Hematopoietic multipotent progenitor cell treated with erythropoietin and hydrocortisone succinate and interleukin-3 and kit ligand, for 4 days (in vitro differentiated cells): Measurements from ENCODE around the gene CDIP1.
"Not testable (repeated sequence)": the region's sequence is repeated elsewhere in the genome, so short reads cannot be mapped to it uniquely, and the experiment has no call there.

ENCODE experiments used
- DNase-seq: peaks from one replicate; pipeline ENCODE4 v3.0.0-alpha.2; 2015

Gene CDIP1

DNA sequence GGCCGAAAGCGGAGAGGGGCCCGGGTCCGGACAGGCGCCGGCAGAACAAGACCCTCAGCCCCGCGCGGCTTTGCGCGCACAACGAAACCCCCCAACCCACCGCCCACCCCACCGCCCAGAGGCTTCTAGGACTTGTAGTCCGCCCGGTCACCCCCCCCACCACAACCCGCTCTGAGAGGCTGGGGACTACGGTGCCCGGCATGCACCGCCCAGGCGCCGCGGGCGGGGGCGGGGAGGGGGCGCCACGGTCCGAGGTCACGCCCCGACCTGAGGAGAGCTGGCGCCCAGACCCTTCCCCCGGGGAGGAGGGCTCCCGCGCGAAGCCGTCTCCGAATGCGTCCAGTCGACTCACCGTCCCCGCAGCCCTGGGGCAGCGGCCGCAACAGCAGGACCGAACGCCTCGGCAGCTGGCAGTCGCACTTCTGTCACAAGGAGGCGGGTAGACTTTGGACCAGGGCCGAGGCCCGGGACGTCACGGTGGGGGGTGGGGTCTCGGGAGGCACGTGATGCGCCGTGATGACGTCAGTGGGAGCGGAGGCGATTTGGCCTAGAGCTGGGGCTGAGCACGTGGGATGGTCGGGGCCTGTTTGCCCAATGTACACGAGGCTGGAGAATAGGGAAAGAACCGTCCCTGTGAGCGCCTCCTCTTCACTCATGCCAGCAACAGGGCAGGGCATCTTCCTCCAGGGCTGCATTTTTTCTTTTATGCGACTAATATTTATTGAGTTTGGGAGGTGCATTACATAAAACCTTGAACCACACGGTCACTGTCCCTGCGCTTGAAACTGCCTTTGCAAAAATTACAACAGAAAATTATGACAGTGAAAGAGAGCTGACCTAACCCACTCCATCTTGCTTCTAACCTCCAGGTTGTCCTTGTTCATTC is at the start of gene CDIP1:
Gene CDIP1 (minus strand): TSS at position 424 of the 886 bp plus-strand sequence. CDS start 24,643 bp downstream, outside the sequence.
- DNase-seq = peak; percentile 98

DNA sequence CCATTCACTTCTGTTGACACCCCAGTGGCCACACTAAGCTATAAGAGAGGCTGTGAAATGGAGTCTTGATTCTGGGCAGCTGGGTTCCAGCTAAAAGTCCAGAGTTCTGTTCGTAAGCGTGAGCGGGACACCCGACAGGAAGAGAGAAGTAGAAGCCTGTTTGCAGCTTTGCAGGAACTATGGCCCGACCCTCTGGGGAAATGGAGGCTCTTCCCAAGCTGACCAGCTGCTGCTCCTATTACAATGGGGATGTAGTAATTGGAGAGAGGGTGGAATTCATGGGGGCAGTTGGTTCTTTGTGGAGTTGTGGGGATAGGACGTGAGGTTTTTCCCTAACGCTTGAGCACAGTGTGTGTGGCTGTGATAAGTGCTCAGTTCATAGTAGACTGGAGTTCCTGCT is 47.7 kb upstream of the CDIP1 start:
- no peak for DNase-seq

DNA sequence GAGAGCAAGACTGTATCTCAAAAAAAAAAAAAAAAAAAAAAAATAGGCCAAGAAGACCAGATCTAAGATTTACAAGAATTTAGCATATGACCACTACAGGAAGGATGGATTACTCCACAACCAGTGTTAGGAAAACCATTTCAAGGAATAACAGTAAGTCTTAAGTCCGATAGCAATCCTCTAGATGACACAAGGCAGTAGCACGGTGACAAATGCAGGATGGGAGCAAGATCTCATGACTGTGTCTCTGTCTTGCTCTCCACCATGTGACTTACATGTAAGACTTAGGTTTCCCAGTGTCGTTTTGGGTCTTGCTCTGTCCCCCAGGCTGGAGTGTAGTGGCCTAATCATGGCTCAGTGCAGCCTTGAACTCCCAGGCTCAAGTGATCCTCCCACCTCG is 45.3 kb upstream of the CDIP1 start:
- no peak for DNase-seq

DNA sequence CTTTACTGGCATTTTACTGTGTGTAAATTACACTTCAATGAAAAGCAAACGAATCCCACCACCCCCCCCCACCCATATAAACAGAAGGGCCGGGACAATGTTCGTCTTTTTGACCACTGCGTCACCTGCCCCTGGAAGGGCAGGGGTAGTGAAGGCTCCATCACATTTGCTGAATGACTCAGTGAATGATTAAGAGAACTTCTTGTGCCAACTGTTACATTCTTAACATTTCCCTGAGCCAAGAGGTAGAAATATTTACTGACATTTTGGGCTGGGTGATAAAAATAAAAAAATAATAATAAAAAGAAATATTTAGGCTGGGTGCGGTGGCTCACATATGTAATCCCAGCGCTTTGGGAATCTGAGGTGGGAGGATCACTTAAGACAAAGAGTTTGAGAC is 41.7 kb upstream of the CDIP1 start:
- DNase-seq = no peak

DNA sequence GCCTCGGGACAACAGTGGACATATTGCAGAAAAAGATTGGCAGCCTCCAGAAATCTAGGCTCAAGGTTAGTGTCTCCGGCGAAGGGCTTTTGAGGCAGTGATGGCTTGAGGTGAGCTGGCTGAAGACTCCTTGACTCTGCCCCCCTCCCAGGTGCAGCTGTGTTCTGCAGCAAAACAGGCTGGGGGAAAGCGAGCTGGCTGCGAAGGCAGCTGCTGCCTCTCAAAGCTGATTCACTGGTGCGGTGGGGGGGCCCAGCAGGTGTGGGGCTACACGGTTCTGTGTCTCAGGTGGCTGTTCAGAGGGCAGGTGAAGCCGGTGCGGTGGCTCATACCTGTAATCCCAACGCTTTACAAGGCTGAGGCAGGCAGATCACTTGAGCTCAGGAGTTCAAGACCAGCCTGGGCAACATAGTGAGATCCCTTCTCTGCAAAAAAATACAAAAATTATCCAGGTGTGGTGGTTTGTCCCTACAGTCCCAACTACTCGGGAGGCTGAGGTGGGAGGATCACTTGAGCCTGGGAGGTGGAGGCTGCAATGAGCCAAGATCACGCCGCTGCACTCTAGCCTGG is 40.5 kb upstream of the CDIP1 start:
- no peak for DNase-seq

DNA sequence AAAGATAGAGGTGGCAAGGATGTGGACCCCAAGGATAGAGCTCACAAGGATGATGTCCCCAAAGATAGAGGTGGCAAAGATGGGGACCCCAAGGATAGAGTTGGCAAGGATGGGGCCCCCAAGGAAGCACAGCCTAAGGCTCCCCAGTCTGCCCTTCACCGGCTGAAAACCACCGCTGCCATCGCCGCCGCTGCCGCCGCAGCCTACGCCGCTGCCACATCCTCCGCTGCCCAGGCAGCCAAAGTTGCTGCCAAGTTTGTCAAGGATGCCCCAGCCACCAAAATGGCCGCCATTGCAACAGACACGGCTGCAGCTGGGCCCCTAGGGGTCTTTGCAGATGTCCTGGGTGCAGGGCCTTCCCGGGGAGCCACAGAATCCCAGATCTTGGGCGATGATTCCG is 37.4 kb upstream of the CDIP1 start:
- no peak for DNase-seq

DNA sequence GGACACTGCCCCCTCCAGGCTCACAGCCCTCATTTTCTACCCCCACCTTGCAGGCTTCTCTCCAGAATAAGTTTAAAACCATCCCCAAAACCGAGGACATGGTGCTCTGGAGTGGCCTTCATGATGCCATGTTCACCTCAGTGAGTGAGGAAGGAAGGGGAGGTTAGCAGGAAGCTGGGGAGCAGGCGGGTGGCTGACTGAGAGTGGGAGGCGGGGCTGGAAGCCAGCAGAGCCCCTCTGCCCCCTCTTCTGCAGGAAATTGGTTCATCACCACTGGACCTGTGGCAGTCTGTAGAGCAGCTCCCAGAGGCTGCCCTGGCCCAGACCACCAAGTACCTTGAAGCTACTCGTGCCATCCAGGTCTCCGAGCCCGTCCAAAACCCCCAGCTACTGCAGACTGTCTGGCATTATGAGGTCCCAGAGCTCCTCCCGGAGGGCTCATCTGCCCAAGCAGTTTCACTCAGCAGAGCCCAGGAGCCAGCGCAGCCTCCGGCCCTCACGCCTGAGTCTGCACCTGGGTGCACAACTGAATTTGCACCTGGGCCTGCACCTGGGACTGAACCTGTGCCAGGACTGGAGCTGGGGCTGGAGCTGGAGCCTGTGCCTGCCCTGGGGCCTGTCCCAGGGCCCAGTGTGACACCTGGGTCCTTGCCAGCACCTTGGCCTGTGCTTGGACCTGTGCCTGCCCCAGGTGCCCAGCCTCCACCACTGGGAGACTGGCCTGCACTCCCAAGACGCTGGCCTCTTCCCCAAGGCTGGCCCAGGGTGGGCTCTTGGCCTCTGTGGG is 36.5 kb upstream of the CDIP1 start:
- DNase-seq = peak; percentile 28

DNA sequence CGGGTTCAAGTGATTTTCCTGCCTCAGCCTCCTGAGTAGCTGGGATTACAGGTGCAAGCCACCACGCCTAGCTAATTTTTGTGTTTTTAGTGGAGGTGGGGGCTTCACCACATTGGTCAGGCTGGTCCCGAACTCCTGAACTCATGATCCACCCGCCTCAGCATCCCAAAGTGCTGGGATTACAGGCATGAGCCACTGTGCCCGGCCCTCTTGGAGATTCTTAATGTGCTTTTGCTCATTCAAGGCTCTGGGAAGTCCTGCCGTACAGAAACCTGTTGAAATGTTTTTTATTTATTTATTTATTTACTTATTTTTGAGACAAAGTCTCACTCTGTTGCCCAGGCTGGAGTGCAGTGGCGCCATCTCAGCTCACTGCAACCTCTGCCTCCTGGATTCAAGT is 35.4 kb upstream of the CDIP1 start:
- not testable (repeated sequence) for DNase-seq

DNA sequence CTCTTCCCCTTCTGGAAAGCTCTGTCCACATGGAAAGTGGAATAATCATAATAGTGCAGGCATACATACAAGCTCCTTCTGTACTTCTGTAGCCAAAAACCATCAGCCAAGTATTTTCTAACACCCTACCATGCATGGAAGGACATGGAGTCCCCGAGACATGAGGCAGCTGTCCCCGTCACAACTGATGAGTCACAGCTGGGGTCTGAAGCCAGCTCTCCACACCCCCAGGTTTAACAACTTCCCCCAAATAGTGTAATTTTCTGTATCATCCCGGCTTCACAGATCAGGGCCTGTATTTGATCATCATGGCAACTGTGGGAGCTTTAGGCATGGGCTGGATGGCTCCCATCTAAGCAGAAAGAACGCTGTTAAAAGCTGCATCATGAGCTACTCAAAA is 34.1 kb upstream of the CDIP1 start:
- DNase-seq = peak; percentile 23

DNA sequence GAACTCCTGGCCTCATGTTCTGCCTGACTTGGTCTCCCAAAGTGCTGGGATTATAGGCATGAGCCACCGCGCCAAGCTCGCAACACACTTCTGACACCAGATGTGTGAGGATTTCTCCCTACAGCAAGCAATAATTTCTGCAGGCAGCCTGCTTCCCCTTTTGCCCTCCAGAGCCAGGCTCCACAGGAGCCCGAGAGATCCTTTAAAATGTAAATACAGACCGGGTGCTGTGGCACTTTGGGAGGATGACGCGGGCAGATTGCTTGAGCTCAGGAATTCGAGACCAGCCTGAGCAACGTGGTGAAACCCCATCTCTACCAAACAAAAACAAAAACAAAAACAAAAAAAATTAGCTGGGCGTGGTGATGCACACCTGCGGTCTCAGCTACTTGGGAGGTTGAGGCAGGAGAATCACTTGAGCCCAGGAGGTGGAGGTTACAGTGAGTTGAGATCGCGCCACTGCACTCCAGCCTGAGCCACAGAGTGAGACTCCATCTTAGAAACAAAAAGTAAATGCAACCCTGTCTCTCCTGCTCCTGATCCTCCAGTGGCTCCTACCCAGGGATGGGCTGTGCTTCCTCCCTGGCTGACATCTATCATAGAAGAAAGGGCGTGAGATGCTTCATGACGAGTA is 32.2 kb upstream of the CDIP1 start:
- DNase-seq = no peak

DNA sequence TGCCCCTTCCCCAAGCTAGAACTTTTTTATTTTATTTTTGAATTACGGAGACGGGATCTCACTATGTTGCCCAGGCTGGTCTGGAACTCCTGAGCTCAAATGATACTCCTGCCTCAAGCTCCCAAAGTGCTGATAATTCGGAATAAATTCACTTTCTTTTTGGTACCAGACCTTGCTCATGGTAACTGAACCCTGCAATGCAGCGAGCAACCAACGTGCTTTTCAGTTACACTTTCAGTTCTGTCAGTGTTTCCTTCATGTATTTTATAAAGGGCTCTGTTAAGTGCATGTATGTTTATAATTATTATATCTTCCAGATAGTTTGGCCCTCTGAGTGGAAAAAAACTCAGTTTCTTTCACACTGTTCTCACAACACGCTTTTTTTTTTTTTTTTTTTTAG is 31.5 kb upstream of the CDIP1 start:
- no peak for DNase-seq

DNA sequence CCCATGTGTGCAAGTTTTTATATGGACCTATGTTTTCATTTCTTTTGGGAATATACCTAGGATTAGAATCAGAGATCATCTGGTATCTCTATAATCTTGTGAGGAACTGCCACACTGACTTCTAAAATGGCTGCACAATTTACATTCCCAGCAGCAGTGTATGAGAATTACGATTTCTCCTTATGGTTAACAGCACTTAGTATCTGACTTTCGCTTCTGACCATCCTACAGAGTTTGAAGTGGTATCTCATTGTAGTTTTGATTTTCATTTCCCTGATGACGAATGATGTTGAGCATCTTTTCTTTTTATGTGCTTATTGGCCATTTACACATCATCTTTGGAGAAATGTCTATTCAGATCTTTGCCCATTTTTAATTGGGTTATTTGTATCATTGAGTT is 27.6 kb upstream of the CDIP1 start:
- no peak for DNase-seq

DNA sequence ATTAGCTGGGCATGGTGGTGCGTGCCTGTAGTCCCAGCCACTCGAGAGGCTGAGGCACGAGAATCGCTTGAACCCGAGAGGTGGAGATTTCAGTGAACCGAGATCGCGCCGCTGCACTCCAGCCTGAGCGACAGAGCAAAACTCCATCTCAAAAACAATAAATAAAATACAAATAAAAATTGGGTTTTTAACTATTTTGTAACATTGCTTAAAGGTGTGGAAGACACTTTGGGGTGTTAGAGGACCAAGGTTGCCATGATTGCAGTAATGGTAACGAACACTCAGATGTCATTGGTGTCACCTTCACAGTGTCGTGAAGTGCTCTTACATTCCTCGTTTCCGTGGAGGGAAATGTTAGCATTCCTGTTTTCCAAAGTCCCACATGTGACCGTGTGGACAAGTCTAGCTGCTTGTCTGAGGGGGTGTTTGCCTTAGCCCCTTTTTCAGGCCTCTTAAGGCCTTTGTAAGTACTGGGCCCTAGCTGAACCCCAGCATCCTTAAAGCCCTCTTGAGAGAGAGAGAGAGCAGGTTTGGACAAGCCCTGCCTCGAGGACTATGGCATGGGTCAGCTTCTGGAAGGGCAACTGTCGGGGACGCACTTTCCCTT is 26.2 kb upstream of the CDIP1 start:
- no peak for DNase-seq

DNA sequence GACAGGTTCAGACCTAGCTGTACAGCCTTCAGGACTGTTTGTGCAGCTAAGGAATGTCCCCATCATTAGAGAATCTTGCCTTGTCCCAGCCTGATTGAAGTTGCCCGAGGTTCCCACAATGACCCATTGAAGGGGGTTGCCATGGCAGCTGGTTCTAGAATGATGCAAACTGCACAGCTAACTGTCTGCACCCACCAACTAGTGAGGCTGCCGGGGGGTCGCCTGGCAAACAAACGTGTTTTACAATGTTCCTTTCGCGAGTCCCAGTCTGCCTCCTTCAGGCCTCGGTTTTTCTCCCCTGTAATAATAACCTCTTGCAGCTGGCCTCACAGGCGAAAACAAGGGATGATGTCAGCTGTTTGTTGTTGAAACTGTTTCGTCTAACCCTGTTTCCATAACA is 23.0 kb upstream of the CDIP1 start:
- no peak for DNase-seq

DNA sequence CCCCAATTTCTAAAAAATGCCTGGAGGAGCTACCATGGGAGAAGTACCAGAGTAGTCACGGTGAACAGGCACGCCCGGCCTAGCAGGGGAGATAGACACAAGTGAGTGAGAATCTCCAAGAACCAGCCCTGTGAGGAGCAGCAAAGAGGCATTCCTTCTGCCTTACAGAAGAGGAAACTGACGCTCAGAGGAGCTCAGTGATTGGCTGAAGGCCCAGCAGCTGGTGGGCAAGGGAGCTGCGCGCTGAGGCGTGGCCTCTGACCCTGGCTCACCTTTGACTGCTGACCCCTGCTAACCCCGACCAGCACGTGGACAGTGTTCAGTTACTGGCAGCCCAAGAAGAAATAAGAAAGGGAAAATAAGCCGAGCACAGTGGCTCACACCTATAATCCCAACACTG is 19.4 kb upstream of the CDIP1 start:
- DNase-seq = no peak

DNA sequence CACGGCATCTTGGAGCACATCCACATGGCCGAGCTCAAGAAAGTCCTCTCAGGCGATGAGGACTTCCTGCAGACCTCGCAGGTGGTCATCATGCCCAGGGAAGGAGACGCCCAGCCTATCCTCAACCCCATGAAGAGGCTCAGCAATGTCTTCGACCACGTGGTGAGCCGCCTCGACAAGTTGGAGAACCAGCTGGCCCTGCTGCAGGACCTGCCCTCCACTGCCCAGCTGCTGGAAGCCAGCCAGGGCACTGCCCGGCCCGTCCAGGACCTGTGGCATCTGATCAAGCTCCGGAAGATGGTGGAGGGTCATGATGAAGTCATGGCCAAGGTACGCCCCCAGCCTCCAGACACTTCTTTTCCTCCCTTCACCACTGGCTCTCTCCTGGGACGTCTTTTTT is 18.0 kb upstream of the CDIP1 start:
- DNase-seq = no peak

DNA sequence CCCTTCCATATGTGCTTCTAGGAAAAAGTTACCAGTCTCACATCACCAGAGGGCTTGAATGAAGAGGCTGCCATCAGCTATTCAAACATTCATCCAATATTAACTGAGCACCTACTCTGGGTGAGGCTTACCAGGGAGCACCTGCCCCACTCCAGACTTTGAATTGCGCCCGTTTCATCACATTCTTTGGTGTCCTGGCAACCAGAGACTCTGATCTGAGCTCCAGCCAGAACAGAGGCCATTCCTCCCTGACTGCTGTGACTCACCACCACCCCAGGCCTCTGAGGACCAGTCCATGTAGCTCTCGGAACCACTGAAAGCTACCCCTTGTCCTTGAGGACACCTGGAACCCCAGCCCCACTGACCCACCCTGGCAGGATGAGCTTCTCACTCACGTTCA is 17.5 kb upstream of the CDIP1 start, which contains the start of gene C16orf96:
Gene C16orf96 (plus strand): TSS at position 229 of the 400 bp plus-strand sequence. CDS start 150 bp downstream, at position 379.
- DNase-seq = no peak

DNA sequence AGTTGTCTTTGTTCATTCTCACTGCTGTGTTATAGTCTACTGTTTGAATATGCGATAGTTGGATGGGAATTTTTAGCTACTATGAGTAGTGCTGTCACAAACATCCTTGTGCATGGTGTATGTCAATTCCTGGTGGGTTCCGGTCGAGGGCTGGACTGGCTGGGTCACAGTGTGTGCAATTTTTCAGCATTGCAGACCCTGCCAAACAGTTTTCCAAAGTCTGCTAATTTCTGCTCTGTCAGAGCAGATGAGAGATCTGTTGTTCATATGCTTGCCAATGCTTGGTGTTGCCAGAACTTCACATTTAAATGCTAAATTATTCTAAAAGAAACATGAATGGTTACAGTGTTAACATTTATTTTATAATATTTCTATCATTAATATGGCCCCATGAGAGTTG is 14.0 kb upstream of the CDIP1 start:
- no peak for DNase-seq

DNA sequence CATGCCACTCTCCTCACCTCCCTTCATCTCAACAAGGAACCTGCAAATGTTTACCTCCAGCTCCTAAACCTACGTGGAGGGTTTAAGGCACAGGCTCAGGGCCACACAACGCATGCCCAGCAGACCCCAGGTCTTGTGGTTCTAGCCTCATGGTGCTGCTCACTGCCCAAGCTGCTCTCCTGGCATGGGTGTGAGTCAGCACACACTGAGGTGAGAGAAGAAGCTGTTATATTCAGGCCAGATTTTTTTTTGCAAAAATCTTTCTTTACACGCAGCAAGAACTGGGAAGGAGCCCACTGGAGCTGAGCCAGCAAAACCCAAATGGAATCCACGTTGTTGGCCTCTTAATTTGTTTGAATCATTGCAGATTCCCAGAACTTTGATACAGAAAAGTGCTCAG is 12.0 kb upstream of the CDIP1 start:
- no peak for DNase-seq

DNA sequence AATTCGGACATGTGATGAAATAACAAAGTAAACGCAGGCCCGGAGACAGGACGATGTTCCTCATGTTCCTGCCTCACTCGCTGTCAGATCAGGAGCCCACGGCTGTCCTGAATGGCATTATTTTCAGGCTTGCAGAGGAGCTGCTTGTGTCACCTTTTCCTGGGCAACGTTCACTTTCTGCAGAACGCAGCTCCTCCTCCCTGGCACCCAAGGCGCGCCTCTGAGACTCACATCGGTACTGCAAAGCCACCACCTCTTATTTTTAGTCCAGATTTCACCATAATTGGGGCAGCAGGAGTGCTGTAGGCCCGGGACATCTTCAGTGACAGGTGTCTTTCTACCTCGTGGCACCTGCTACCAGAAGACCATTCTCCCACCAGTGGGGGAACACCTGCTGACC is 9.6 kb upstream of the CDIP1 start:
- DNase-seq = no peak

DNA sequence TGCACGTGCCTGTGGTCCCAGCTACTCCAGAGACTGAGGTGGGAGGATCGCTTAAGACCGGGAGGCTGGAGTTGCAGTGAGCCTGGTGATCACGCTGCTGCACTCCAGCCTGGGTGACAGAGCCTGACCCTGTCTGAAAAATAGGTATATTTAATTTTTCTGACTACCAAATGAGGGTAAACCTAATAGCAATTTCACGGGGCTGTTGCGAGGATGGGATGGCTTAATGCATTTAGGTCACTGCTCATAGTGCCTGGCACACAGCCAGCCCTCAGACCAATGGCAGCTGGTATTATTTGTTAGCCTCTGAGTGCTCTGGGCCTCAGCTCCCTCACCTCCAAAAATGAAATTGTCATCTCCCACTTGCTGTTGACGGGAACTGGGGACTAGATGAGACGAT is 5.9 kb upstream of the CDIP1 start:
- no peak for DNase-seq

DNA sequence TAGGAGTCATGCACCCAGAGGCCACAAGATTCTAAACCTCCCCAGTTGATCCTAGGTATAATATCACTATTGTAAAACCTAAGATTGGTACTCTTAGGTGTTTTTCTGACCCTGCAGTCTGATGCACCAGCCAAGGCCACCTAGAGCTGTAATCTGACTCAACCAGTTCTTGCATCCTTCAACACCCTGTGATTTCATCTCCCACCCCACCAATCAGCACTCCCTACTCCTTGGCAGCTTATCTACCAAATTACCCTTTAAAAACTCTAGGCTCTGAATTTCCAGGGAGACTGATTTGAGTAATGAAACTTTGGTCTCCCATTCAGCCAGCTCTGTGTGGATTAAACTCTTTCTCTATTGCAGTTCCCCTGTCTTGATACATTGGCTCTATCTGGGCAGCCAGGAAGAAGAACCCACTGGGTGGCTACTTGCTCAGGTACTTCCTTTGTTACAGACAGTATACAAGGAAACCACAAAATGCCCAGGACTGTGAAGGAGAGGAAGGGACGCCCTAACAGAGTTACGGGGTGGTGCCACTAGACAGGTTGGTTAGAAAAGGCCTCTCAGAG is 1.2 kb upstream of the CDIP1 start:
- no peak for DNase-seq
